ENCODE data around the gene MTARC1. TPM values are rescaled to one million over a fixed set of nuclear protein-coding genes. Genes with fewer than 3 reads are reported as not detected.

Gene MTARC1
- total RNA-seq, 2 experiments from 2014 or later = not detected

DNA sequence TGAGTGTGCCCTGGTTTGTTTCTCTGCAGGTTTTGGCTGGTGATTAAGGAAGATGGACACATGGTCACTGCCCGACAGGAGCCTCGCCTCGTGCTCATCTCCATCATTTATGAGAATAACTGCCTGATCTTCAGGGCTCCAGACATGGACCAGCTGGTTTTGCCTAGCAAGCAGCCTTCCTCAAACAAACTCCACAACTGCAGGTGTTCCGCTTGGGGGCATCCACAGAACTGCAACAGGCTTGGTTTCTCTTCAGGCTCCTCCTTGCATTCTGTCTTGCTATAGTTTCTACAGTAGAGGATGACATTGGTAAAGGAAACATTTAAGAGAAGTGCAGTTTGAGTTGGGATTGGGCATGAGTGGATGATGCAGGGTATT is 31.8 kb upstream of the MTARC1 start:
- peaks cover 28% of the 10 kb centered on the region for H3K27me3 Mint-ChIP-seq (ENCODE audit: low read depth)
- POLR2A ChIA-PET = no interaction called here

GRCh38 chr1:220755309-220755708 is 31.4 kb upstream of the MTARC1 start:
- POLR2A ChIA-PET = no interaction called here
- no peak for DNase-seq
- no peaks in the 10 kb centered on the region for H3K36me3 Mint-ChIP-seq (ENCODE audit: low read depth)
- H3K4me3 Mint-ChIP-seq = no peak overlapping the region
- no peaks in the 10 kb centered on the region for H3K4me1 Mint-ChIP-seq (ENCODE audit: low read depth)
- no peak for ATAC-seq
- CTCF ChIA-PET = no interaction called here
- peaks cover 27% of the 10 kb centered on the region for H3K27me3 Mint-ChIP-seq (ENCODE audit: low read depth)
- no peaks in the 10 kb centered on the region for H3K9me3 Mint-ChIP-seq (ENCODE audit: insufficient read depth)
- no peak overlapping the region for H3K27ac Mint-ChIP-seq

More for the DNA sequence above, 31.8 kb upstream of the MTARC1 start:
- ATAC-seq (no peak), DNase-seq (no peak)
- Mint-ChIP-seq H3K9me3 (ENCODE audit: insufficient read depth) (no peaks in the 10 kb centered on the region), H3K4me3 (no peak overlapping the region), H3K27ac (no peak overlapping the region), H3K36me3 (ENCODE audit: low read depth) (no peaks in the 10 kb centered on the region), H3K4me1 (ENCODE audit: low read depth) (no peaks in the 10 kb centered on the region)
- CTCF ChIA-PET = interaction anchor here (1.0 kb wide), 1 partner anchor 22 kb away, joined by 4 read pairs; no protein-coding TSS in a partner anchor

DNA sequence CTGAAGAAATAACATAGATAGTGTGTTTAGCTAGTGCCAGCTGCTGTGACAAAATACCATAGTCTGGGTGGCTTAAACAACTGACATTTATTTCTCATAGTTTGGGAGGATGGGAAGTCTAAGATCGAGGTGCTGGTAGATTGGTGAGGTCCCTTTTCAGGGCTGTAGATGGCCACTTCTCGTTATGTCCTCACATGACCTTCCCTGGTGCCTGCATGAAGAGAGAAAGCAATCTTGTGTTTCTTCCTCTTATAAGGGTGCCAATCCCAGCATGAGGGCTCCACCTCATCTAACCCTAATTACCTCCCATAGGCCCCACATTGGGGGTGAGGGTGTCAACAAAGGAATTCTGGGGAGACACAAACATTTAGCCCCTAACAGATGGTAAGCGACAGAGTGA is 29.3 kb upstream of the MTARC1 start:
- H3K4me3 Mint-ChIP-seq = no peak overlapping the region
- no peaks in the 10 kb centered on the region for H3K4me1 Mint-ChIP-seq (ENCODE audit: low read depth)
- no peaks in the 10 kb centered on the region for H3K9me3 Mint-ChIP-seq (ENCODE audit: insufficient read depth)
- no peak for ATAC-seq
- H3K27me3 Mint-ChIP-seq (ENCODE audit: low read depth) = peaks cover 11% of the 10 kb centered on the region
- DNase-seq = no peak
- ChIA-PET CTCF (no interaction called here), POLR2A (no interaction called here)
- H3K36me3 Mint-ChIP-seq (ENCODE audit: low read depth) = no peaks in the 10 kb centered on the region
- no peak overlapping the region for H3K27ac Mint-ChIP-seq

GRCh38 chr1:220759147-220759546 is 27.6 kb upstream of the MTARC1 start:
- no peaks in the 10 kb centered on the region for H3K36me3 Mint-ChIP-seq (ENCODE audit: low read depth)
- no peaks in the 10 kb centered on the region for H3K4me1 Mint-ChIP-seq (ENCODE audit: low read depth)
- no peak overlapping the region for H3K27ac Mint-ChIP-seq
- ATAC-seq = no peak
- ChIA-PET CTCF (no interaction called here), POLR2A (no interaction called here)
- H3K27me3 Mint-ChIP-seq (ENCODE audit: low read depth) = peaks cover 11% of the 10 kb centered on the region
- no peak overlapping the region for H3K4me3 Mint-ChIP-seq
- no peak for DNase-seq
- no peaks in the 10 kb centered on the region for H3K9me3 Mint-ChIP-seq (ENCODE audit: insufficient read depth)

DNA sequence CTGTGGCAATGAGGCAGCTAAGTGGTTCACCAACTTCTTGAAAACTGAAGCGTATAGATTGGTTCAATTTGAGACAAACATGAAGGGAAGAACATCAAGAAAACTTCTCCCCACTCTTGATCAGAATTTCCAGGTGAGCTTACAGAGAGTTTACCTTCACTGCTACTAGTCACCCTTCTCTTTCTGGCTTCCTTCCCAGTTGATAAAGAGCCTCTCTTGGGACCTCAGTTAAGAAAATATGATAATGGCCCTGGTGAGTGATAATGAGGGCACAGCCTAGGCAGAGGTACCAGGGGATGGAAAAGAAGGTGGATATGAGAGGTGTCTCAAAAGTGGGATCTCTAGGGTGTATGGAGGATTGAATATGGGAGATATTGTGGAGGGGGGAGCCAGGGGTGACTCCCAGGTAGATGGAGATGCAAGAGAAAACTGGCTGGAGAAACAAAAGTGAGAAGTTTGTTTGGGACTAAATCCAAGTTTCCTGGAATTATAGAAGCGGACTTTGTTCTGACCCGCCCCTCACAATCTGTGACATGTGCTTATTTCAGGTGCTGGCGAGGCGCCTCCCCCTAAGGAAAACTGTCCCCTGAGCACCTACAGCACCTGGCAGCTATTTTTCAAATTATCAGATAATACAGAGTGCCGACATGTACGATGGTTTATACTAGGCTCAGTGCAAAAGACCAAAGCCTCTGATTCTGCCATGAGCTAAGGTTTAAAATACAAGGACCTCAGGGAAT is 24.9 kb upstream of the MTARC1 start:
- ChIA-PET CTCF (interaction anchor here (1.3 to 1.6 kb wide), 2 partner anchors 14 to 29 kb away, joined by 4 to 6 read pairs; no protein-coding TSS in a partner anchor), POLR2A (no interaction called here)
- Mint-ChIP-seq H3K36me3 (ENCODE audit: low read depth) (no peaks in the 10 kb centered on the region), H3K27ac (no peak overlapping the region), H3K27me3 (ENCODE audit: low read depth) (peaks cover 5% of the 10 kb centered on the region), H3K9me3 (ENCODE audit: insufficient read depth) (no peaks in the 10 kb centered on the region), H3K4me1 (ENCODE audit: low read depth) (no peaks in the 10 kb centered on the region), H3K4me3 (no peak overlapping the region)
- DNase-seq = no peak
- no peak for ATAC-seq

GRCh38 chr1:220764757-220765156 is 22.0 kb upstream of the MTARC1 start:
- no peaks in the 10 kb centered on the region for H3K9me3 Mint-ChIP-seq (ENCODE audit: insufficient read depth)
- DNase-seq (no peak), ATAC-seq (no peak)
- POLR2A ChIA-PET = no interaction called here
- no peak overlapping the region for H3K4me3 Mint-ChIP-seq
- no peaks in the 10 kb centered on the region for H3K36me3 Mint-ChIP-seq (ENCODE audit: low read depth)
- no peak overlapping the region for H3K27ac Mint-ChIP-seq
- CTCF ChIA-PET = interaction anchor here (1.0 to 1.1 kb wide), 2 partner anchors 11 to 32 kb away, joined by 3 read pairs; no protein-coding TSS in a partner anchor
- no peaks in the 10 kb centered on the region for H3K4me1 Mint-ChIP-seq (ENCODE audit: low read depth)
- no peaks in the 10 kb centered on the region for H3K27me3 Mint-ChIP-seq (ENCODE audit: low read depth)

GRCh38 chr1:220767312-220768125 is 19.2 kb upstream of the MTARC1 start:
- Mint-ChIP-seq H3K9me3 (ENCODE audit: insufficient read depth) (no peaks in the 10 kb centered on the region), H3K27ac (no peak overlapping the region), H3K4me1 (ENCODE audit: low read depth) (no peaks in the 10 kb centered on the region), H3K4me3 (no peak overlapping the region), H3K27me3 (ENCODE audit: low read depth) (no peaks in the 10 kb centered on the region), H3K36me3 (ENCODE audit: low read depth) (no peaks in the 10 kb centered on the region)
- DNase-seq (no peak), ATAC-seq (no peak)
- ChIA-PET CTCF (no interaction called here), POLR2A (no interaction called here)

DNA sequence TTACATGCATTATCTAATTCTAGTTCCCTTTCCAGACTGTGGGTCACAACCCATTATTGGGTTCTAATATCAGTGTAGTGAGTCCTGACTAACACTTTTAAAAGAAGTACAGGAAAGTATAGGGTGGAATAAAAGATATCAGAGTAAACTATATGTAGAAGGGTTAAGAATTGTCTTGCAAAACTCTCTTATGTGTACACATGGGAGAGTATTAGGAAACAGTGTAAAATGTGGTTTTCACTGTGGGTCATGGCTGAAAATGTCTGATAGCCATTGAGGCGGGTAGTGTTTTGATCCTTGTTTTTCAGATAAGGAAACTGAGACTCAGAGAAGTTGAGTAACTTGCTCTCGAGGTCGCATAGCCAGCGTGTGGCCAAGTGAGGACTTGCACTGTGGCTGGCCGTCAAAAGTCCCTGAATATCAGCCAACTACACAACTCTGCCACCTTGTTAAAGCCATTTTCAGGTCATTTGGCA is 18.5 kb upstream of the MTARC1 start:
- Mint-ChIP-seq H3K27ac (no peak overlapping the region), H3K36me3 (ENCODE audit: low read depth) (no peaks in the 10 kb centered on the region), H3K27me3 (ENCODE audit: low read depth) (no peaks in the 10 kb centered on the region), H3K4me1 (ENCODE audit: low read depth) (no peaks in the 10 kb centered on the region), H3K4me3 (no peak overlapping the region), H3K9me3 (ENCODE audit: insufficient read depth) (no peaks in the 10 kb centered on the region)
- DNase-seq (no peak), ATAC-seq (no peak)
- ChIA-PET CTCF (no interaction called here), POLR2A (no interaction called here)

- POLR2A ChIA-PET = no interaction called here
- H3K36me3 Mint-ChIP-seq (ENCODE audit: low read depth) = no peaks in the 10 kb centered on the region
- H3K4me1 Mint-ChIP-seq (ENCODE audit: low read depth) = no peaks in the 10 kb centered on the region
- no peaks in the 10 kb centered on the region for H3K9me3 Mint-ChIP-seq (ENCODE audit: insufficient read depth)
- H3K27me3 Mint-ChIP-seq (ENCODE audit: low read depth) = no peaks in the 10 kb centered on the region
- DNase-seq (no peak), ATAC-seq (no peak)
- H3K27ac Mint-ChIP-seq = no peak overlapping the region
- no peak overlapping the region for H3K4me3 Mint-ChIP-seq
- CTCF ChIA-PET = no interaction called here
Measured at GRCh38 chr1:220769205-220769604, 17.5 kb upstream of the MTARC1 start.

DNA sequence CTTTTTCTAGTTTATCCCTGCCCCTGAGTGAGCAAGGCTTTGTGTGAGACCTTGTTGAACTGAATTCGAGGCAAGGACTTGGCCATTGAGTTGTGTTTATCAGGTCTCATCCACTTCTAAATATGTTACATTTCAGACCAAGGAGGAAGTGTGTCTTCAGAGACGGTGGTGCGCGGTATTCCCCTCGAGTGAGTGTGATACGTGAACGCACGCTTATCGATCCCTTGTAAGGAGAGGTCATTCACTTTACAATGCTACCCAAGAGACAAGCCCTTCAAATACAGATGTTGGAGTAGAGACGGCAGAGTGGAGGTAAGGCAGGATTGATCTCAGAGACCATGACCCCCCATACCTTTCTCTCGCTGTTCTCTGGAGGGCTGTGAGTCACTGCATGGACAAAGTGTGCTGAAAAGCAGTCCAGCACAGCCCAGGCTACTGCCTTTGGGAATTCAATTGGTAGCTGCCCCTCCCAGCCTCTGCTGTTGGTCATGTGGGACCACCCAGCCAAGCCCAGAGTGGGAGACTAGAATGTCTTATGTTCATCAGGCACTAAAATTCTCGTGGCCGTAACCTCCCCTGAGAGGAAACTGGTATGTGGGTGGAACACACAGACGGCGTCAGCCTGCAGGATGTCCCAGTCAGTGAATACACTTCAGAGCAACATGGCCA is 16.3 kb upstream of the MTARC1 start:
- ChIA-PET CTCF (no interaction called here), POLR2A (no interaction called here)
- no peak overlapping the region for H3K27ac Mint-ChIP-seq
- DNase-seq (no peak), ATAC-seq (no peak)
- no peaks in the 10 kb centered on the region for H3K36me3 Mint-ChIP-seq (ENCODE audit: low read depth)
- no peaks in the 10 kb centered on the region for H3K27me3 Mint-ChIP-seq (ENCODE audit: low read depth)
- H3K9me3 Mint-ChIP-seq (ENCODE audit: insufficient read depth) = no peaks in the 10 kb centered on the region
- H3K4me1 Mint-ChIP-seq (ENCODE audit: low read depth) = no peaks in the 10 kb centered on the region
- no peak overlapping the region for H3K4me3 Mint-ChIP-seq

DNA sequence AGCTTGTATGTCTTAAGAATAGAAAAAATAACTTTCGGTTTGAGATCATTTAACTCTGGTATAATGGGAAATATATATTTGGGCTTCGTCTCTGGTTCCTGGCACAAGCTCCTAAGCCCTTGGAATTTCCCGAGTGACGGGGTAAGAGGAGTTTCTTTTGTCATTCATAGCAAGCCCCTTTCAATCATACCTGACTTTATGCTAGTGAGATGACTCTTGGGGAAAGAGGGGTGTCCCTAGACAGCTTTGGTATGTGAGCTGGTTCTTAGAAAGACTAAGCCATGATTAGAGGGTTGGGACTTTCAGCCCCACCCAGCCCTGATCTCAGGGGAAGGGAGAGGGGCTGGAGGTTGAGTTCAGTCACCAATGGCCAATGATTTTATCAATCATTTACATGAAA is 13.9 kb upstream of the MTARC1 start:
- no peak for ATAC-seq
- H3K4me3 Mint-ChIP-seq = no peak overlapping the region
- H3K27me3 Mint-ChIP-seq (ENCODE audit: low read depth) = no peaks in the 10 kb centered on the region
- POLR2A ChIA-PET = no interaction called here
- no peaks in the 10 kb centered on the region for H3K9me3 Mint-ChIP-seq (ENCODE audit: insufficient read depth)
- DNase-seq = no peak
- no peaks in the 10 kb centered on the region for H3K4me1 Mint-ChIP-seq (ENCODE audit: low read depth)
- CTCF ChIA-PET = interaction anchor here (0.9 to 1.0 kb wide), 3 partner anchors 37 to 491 kb away, joined by 3 read pairs; no protein-coding TSS in a partner anchor
- no peak overlapping the region for H3K27ac Mint-ChIP-seq
- H3K36me3 Mint-ChIP-seq (ENCODE audit: low read depth) = no peaks in the 10 kb centered on the region

Data from activated CD8-positive, alpha-beta T cell treated with anti-CD3 and anti-CD28 coated beads, Interleukin-2, amount 10 ng/mL, durations not matched to agents 7 days and 5 days (primary cell).